IPS DF 19.7 (cell line): ENCODE data around the gene PTPRE.

Source experiments
- DNase-seq: peaks from one replicate; pipeline ENCODE4 v3.0.0-alpha.2; 2013; ENCODE audit warnings: low read depth, low spot score

Gene PTPRE

DNA sequence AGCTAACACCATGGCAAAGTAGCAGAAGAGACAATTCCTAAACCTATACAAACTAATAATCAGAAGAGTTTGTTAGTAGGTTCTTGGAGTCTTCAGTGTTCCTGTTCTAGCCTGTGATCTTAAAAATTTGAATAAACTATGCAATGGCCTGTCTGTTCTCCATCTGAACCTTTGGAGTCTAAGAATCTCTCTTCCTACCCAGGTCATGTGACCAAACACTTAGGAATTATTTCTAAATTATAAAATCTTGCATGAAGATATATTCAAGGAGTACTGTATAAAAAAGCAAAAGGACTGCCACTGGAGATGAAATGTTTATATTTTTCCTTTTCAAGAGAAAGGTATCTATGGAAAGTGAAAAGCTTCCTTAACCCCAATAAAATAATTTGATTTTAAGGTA lies 216.9 kb downstream of the PTPRE start:
- no peak for DNase-seq

DNA sequence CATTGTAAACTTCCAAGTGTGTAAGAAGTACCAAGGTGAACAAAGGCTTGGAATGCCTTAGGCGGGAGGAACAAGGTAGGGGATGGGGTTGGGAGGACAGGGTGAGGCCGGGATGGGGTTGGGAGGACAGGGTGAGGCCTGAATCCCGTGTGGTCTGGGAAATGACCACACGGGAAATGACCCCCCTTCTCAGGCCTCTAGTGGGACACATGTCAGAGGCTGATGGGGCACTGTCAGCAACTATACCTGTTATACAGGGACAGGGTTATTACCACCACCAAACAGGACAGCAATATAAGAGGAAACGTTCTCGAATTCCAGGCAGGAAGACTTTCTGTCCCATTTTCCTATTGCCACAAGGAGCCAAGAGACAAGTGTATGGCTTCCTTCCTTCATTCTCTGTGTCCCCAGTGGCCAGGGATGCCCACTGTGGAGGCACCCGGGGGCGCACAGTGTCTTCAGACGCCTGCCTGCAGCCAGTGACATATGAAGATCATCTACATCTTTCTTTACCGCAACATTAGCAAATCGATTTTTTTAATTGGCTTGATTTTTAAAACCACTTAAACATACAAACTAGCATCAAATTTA lies 218.0 kb downstream of the PTPRE start:
- no peak for DNase-seq

DNA sequence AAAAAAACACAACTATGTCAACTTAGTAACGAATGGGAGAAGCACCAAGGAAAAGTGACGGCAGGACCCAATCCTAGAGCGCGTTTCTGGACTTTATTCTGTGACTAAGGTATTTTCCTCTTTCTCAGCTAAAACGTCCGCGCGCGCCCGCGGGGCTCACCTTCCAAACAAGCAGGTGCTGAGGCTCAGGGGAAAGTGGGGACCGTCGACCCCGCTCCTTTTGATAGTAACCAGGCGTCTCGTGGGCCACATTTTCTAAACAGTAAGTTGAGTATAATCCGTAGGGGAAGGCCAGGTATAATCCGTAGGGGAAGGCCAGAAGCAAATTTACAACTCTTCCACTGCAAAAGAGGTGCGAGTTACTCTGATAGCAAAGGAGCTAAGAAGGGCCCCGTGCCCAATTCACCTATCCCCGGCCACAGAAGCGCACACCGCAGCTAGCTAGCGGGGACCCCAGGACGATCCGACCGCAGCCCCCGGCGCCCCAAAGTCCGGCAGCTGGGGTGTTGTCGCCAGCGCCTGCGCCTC lies 218.6 kb downstream of the PTPRE start:
- DNase-seq, result no peak

DNA sequence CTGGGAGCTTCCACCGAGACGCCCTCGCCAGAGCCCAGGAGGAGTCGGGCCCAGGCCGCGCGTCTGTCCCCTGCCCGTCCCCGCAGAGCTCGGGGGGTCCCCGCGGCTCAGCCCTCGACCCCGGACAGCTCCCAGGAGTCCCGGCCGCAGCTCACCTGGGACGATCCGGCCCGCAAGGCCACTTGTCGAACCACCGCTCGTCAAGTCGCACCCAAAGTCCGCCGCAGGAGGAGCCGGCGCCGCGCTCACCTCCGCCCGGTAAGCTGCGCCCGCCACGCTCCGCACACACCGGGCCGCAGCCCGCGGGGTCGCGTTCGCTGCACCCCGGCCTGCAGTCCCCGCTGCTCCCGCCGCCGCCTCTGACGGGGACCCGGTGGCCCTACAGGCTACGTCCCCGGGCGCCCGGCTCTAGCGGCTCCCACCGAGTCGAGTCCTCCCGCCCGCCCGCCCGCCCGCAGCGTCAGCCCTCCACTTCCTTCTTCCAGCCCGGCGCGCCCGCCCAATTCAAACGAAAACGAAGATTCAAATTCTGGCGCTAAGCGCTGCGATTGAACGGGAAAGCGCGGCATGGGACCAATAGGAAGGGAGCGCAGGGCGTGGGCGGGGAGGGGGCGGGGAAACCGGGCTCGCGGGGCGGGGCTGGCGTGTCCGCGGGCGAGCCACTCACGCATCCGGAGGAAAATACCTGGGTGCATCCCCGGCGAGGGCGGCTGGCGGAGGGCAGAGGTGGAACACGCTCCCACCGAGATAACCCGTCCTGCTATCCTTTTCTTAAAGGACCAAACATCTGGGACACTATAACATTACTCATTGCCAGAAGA lies 219.3 kb downstream of the PTPRE start, which contains the start of gene MKI67:
Gene MKI67, minus strand, starts transcription at position 480 of the 821 bp plus-strand sequence. CDS start 756 bp downstream, outside the sequence.
- peak; percentile 47 for DNase-seq

DNA sequence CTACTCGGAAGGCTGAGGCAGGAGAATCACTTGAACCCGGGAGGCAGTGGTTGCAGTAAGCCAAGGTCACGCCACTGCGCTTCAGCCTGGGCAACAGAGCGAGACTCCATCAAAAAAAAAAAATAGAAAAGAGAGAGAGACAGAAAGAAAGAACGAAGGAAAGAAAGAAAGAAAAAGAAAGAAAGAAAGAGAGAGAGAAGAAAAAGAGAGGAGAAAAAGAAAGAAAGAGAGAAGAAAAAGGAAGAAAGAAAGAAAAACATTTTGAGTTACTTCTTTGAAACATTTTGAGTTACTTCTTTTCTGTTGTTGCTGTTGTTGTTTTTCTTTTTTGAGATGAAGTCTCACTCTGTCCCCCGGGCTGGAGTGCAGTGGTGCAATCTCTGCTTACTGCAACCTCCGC lies 221.7 kb downstream of the PTPRE start:
- DNase-seq, result no peak

DNA sequence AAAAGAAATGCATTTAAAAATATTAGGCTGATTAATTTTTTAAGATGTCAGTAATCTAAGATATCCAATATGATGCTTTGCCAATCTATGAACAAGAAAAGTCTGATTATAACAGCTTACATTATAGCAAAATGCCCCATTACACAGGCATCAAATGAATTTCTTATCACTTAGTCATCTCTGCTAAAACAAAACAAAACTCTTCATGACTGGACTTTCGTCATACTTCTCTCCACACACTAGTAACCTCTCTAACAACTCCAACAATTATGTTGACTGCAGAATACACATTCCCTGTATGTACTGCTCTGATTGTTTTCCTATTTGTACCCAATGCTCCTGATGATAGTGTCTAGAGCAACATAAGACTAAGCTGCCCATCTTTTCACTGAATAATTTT lies 223.1 kb downstream of the PTPRE start:
- no peak for DNase-seq
